ENCODE data around the gene ZNF783.

- TF ChIP-seq POLR2A (IDR thresholded peaks at IDR 0.05; ENCODE audit: low read length) (no peak), GATA1 (IDR thresholded peaks at IDR 0.05; ENCODE audit: low read depth, low read length) (no peak)
These were observed 4.8 kb upstream of the ZNF783 start for GRCh38 chr7:149257146-149257545.
